GM10266 (cell line): ENCODE results near the gene ATG13.
A peak's percentile ranks its signal among the peaks of the same experiment; 100 is the strongest.
"Not testable (repeated sequence)": the region's sequence is repeated elsewhere in the genome, so short reads cannot be mapped to it uniquely, and the experiment has no call there.

Experiments used
- DNase-seq: peaks from one replicate; pipeline ENCODE4 v3.0.0; 2012; ENCODE audit errors: extremely low spot score
- TF ChIP-seq, protein P1 (sequence below): IDR thresholded peaks from 2 replicates; pipeline ENCODE4 v1.5.1; 2012; ENCODE audit warnings: mild to moderate bottlenecking, low read depth; ENCODE audit not compliant: control insufficient read depth, insufficient read depth; ENCODE audit errors: missing control alignments

ATG13 gene

DNA sequence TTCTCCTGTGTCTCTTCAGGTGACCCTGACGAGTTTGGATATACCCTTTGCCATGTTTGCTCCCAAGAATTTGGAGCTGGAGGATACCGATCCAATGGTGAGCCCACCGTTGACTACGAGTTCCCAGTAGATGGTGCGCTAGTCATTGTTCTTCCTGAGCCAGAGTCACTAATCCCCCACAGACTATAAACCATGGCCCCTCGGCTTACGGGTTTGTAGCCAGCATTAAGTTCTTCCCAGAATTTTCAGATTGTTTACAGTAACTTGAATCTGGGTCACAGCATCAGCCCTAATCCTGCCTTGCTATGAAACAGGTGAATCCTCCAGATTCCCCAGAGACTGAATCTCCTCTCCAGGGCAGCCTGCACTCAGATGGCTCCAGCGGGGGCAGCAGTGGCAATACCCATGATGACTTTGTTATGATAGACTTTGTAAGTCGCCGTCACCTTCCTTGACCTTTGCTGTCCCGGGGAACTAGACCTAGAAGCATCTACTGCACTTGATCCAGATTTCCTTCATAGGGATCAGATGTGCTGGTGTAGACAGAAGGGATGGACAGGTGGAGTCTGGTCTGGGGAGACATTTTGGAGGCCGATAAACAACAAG lies 51.2 kb downstream of the ATG13 start:
- DNase-seq = no peak
- TF ChIP-seq, protein P1, sequence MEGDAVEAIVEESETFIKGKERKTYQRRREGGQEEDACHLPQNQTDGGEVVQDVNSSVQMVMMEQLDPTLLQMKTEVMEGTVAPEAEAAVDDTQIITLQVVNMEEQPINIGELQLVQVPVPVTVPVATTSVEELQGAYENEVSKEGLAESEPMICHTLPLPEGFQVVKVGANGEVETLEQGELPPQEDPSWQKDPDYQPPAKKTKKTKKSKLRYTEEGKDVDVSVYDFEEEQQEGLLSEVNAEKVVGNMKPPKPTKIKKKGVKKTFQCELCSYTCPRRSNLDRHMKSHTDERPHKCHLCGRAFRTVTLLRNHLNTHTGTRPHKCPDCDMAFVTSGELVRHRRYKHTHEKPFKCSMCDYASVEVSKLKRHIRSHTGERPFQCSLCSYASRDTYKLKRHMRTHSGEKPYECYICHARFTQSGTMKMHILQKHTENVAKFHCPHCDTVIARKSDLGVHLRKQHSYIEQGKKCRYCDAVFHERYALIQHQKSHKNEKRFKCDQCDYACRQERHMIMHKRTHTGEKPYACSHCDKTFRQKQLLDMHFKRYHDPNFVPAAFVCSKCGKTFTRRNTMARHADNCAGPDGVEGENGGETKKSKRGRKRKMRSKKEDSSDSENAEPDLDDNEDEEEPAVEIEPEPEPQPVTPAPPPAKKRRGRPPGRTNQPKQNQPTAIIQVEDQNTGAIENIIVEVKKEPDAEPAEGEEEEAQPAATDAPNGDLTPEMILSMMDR = no peak

DNA sequence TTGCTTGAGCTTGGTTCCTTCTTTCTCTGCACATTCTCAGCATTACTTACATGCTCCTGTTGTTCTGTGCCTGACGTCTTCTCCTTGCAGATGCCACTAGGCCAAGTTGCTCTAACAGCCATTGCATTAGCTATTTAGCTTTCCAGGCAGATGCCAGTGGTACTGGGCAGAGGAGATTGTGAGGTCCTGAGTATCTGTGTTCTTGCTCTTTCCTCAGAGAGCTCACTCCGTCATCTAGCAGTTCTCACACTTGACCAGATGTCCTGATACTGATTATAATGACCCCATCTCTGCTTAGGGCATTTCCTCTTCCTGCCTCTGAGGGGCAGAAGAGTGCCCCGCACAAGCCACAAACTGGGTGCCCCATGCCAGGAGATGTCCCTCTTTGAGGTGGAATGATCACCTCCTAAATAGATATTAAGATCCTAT lies 52.4 kb downstream of the ATG13 start:
- TF ChIP-seq, protein P1 = peak; percentile 10
- DNase-seq = no peak

DNA sequence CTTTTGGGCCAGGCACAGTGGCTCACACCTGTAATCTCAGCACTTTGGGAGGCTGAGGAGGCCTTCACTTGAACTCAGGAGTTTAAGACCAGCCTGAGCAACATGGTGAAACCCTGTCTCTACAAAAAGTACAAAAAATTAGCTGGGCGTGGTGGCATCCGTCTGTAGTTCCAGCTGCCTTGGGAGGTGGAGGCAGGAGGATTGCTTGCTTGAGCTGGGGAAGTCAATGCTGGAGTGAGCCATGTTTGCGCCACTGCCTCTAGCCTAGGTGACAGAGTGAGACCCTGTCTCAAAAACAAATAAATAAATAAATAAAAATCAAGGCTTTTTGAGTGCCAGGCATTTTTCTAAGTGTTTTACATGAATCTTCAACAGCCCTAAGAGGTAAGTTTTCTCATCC lies 53.2 kb downstream of the ATG13 start:
- DNase-seq = not testable (repeated sequence)

DNA sequence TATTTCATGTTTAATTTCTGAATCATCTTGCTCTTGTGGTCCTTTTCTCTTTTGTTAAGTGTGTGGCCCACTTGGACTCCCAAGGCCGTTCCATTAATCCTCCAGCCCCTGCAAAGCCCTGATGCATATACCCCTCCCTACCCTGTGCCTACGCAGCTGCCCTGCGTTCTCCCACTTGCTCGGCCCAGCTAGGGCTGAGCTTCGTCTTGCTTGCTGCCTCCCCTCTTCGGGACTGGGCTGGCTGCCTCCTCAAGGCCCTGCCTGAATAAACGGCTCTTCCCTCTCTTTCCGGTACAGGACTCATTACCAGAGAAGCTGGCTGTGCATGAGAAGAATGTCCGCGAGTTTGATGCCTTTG lies 54.6 kb downstream of the ATG13 start:
- no peak for DNase-seq
- TF ChIP-seq, protein P1 = no peak

DNA sequence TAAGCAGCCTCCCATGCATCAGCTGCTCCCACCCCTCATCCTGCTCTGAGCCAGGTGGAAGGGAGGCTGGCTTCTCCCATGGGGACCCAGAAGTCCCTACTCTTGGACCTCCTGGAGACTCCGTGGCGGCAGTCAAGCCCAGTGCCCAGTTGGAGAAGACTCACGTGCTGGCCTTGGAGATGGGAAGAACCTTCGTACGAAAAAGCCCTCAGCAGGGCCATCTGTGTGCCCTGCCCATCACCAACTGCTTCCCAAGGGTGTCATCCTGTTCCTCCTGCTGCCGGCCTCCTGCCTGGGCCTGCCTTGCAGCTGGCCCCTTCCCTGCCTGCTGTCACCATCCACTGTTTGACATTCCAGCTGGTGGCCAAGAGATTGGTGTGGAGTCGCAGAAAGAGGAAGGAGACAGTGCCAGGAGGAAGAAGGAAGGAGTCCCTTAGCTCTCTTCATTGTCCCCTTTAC lies 55.1 kb downstream of the ATG13 start:
- no peak for DNase-seq

DNA sequence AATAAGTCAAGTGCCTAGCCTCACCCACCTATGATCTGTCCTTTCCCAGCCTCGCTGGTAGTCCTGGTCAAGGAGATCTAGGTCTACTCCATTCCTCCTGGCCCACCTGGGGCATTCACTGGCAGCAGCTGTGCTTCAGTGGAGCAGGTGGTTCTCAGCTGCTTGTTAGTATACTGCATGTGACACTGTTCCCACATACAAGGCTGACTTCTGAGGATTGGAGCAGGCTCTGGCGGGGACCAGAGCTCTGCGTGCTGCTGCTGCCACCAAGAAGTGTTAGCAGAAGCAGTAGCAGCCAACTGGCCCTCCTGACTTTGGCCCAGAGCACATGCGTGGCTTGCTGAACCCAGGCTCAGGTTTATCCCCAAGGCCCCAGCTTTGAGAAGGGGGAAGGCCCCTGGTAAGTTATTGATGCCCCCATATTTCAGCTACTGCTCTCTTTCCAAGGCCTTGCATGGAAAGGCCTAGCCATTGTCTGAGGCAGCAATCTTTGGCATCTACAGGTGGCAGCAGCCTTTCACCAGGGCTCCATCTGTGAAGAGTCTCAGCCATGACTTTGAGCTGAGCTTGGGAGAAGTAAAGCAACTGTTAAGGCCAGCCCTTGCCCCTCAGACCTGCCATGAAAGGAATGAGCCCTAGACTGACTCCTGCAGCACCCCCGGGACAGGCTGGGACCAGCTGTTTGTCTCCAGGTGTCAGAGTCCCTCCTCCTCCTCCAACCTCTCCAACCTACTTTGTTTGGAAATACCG lies 56.5 kb downstream of the ATG13 start:
- no peak for DNase-seq
- TF ChIP-seq, protein P1 = no peak

More for the DNA sequence above, 55.1 kb downstream of the ATG13 start:
- TF ChIP-seq, protein P1 = no peak

DNA sequence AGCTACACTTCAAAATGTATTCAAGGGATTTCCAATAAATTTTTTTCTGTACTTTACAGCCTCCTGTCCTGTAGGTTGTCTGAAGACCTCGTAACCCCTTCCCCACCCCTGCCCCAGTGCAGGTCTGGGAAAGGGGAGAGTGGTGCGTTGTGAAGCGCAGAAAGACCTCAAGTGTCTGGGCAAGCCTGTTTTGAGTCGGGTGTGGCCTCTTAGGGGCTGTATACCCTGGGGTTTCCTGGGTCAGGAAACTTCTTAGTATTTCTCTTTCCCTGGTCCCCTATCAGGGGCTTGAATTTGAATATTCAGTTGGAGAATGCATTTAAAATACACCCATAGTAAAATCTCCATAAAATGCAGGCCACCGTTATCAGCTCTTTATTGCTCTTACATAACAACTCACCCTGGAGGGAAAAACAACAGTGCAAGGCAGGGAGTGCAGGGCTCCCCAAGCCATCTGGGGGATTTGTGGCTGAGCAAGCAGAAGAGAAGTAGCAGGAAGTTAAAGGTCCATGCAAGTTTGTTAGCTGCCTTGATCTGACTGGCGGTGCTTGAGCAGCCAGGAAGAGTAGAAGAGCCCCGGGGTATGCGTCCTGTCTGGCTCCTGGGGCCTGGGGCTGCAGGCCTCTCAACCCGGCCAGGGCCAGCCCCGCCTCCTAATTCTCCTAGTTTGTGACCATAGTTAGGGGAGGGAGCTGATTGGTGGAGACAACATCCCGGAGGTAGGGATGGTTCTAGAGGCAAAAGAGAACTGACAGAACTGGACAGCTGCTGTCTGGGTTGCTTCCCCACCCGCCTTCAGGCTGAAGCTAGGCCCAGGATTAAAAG lies 57.3 kb downstream of the ATG13 start:
- no peak for DNase-seq
- TF ChIP-seq, protein P1 = no peak
